Endometrium (tissue), 2 donors: Measurements from ENCODE around the gene FBXW7.

Experiments
- FAIRE-seq: peaks from 2 replicates; lab custom pipeline; 2012; peaks lifted over from hg19 to GRCh38; lab: Jason Lieb, UNC
- donor health status: control.
- donor health status: control.

FBXW7 gene

DNA sequence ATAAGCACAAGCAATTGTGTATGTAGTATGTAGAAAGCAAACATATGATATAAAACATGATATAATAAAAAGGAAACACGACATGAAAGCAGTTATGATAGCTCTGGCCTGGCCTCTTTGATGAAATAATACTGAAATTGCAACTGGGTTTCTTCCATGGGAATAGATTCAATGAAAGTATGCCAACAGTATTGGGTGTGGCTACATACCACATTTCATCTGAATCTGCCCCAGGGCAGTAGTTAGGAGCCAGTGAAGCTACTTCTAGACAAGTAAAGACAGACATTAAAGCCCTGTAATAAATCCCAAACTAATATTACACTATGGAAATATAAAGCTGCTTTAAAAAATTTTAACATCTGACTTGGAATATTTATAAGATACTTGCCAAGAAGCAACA is 207.3 kb downstream of the FBXW7 start:
- FAIRE-seq: no peak

DNA sequence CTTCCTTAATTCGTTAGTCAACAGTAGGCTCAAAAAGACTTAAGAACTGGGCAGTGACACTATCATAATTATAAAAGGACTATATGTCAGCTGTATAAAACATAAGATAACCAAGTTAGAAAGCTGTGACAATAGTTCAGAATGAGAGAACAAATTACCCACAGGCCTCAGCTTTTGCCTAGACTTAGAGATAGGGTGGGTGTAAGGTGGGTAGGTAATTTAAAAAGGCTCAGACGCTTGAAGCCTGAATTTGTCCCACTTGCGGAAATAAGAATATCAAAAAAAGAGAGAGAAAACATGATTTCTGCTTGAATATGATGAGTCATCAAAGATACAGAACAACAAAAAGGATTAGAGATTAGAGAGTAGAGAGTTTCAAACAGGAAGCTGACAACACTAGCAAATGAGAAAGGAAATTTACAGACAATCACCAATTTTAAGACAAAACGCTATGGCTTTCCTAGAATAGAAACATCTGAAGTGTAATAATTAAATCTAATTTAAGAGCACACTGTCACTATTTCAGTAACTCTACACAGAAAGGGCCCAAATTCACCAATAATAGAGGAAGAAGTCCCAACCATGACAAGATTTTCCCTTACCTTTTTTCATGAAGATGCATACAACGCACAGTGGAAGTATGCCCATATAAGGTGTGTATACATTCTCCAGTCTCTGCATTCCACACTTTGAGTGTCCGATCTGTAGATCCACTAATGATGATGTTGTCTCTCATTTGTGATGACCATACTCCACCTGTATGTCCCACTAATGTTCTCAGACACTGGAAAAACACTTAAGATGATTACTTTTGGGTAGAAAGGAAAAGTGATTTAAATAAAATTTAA is 208.1 kb downstream of the FBXW7 start:
- no peak for FAIRE-seq

DNA sequence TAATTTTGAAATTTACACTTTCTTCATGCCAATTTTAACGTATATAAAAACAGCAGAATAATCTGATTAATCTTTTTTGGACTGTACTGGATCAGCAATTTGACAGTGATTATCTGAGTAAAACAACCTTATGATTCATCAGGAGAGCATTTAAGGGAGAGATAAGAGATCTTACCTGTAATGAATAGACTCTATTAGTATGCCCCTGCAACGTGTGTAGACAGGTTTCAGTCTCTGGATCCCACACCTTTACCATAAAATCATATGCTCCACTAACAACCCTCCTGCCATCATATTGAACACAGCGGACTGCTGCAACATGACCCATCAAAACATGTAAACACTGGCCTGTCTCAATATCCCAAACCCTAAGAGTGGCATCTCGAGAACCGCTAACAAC is 210.1 kb downstream of the FBXW7 start:
- no peak for FAIRE-seq

DNA sequence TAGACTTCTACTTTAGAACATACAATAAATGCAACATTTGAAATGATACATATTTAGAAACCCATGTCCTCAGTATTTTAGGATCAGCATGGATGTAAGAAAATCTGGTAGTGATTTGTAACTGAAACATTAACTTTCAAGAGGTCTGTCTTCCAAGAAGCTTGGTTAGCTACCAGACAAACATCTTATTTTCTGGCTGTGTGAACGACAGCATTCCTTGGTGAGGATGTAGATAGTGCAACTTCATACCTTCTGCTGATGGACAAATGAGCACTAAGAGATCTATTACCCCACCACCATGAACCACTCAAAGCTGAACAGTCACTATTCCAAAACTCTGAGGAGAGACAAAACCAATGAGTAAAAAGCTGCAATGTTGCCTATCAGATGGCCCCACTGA is 212.7 kb downstream of the FBXW7 start:
- no peak for FAIRE-seq

DNA sequence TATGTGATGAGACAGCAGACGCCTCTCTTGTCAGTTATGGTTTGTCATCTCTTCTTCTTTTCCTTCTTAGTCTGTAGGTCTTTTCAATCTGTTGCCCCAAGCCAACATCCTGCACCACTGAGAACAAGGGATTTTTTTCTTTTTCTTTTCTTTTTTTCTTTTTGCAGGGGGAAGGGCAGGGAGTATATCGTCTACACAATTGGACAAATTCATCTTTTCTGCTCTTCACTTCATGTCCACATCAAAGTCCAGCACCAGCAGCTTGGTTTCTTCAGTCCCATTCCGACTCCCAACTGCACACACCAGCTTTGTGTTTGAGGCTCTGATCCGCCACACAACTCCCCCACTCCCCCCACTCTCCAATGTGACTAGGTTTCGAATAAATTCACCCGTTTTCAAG is 213.2 kb downstream of the FBXW7 start:
- no peak for FAIRE-seq

DNA sequence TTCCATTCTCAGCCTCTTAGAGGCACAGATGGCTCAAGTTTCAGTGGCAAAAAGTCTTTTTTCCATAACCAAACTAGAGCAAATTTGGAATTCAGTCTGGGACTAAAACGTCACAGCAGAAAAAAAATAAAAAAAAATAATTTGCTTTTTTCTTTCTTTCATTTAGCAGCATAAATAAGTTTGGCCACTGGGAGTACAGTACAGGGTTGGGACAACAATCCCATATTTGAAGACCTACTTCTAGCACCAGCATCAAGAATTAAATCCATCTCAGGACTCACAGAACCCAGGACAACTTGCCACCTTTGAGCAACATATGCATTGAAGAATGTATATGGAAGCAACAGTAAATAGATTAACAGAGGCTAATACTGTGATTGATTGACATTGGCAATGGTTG is 214.0 kb downstream of the FBXW7 start:
- FAIRE-seq: no peak

DNA sequence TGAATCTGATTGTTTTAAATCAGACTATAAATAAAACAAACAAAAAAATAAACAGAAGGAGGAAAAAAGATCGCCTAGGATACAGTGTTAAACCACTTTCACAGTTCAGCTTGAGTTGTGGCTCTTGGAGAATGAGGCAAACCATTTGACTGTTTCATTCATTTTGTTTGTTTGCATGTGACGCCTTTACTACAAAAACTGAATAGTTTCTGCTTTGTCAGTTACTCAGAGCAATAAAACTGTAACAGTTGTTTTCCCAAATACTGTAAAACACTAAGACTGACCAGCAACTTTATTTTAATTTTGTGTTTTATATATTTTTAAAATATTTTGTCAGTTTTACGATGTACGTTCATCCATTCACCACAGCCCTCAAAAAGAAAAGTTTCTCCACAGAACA is 214.5 kb downstream of the FBXW7 start:
- peak; percentile 100 for FAIRE-seq

DNA sequence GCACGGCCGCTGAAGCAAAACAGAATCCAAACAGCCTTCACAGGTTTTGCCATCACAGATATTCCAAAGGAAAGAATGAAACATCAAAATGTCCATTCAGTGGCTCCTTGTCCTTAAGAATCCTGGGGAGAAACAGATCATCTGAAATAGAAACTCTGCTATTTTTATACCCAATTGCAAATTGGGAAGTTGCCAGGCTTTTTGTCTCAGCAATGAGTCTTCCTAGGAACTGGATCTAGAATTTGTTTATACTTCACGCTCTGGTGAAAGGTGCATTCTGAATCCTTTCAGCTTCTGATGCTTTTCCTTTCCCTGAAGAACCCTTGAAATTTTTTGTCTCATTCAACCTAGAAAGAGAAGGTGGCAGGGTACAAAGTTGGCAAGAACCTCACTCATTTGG is 218.9 kb downstream of the FBXW7 start:
- no peak for FAIRE-seq

DNA sequence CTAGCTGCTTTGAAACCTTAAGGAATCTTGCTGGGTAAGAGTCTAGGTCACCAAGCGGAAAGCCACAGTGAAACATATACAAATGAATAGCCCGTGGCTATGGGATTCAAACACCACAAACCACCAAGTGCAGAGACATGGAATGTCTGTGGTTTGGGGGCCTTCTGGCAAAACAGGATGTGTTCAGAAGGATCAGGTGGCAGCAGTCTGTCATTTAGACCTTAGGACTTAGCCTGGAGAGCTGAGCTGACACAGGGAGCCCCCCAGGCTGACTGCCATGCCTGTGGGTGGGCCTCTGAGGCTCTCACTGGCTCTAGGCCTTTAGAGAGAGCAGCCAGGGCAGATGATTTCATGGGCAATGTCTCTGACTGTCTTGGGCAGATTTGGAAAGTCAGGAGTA is 225.6 kb downstream of the FBXW7 start:
- no peak for FAIRE-seq

DNA sequence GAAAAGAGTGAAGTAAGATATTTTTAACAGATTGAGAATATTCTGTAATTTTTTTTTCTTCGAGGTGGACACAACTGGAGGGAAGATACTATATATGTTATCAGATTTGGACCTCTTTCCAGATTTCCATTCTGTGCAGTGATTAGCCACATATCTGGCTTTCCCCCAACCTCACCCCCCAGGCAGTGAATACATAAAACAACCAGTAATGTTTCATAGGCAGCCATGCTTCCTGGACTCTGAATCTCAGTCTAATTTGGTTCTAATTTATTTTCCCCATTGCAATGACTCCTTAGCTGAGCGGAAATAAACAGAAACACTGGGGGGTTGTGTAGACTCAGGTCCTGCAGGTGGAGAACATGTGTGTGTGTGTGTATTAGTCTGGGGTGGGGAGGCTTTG is 226.5 kb downstream of the FBXW7 start:
- no peak for FAIRE-seq

DNA sequence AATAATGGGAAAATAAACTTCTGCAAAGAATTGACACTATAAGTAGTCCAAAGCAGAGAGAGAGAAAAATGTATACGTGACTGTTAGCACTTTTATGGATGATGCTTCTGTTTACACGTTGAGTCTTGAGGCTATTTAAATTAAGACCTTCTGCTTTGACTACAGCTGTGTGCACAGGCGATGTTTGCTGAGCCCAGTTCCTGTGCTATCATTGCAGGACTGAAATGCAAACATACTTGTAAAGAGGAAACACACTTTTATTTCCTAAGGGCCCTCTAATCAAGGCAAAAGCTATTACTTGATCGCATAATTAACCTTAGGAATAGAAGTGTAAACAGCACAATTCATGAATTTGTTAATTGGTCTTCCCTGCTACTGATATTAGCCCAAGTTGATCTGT is 226.9 kb downstream of the FBXW7 start:
- FAIRE-seq: no peak

DNA sequence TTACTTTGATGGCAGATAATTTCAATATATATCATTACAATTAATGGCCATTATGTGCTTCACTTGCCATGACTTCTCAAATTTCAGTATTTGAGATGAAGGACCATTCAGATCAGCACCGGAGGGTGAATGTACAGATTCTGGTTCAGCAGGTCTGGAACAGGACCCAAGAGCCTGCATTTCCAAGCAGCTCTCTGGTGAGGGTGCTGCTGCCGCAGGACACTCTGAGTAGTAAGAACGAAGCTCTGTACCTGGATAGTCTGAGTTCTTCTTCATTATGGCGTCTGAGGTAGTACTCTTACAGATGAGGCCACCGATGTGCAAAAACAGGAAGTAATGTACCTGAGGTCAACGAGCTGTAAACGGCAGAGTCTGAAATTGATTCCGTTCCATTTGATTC is 228.2 kb downstream of the FBXW7 start:
- no peak for FAIRE-seq

DNA sequence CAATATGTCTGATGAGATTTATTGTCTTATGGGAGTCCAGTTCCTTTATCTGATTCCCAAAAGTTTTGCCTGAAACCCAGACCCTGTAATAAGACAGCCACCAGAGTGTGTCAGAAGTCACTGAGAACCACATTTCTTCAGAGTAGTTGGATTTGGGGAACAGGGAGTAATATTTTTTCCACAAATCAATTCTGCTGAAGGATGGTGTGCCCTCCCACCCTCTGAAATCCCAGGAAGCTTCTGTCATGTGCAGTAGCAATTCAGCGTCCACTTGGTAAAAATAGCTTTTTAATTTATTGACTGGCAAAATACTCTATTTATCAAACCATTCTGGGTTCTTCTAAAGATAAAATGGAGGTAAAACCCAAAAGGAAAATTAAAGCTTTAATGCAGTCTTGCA is 229.4 kb downstream of the FBXW7 start:
- FAIRE-seq: no peak

DNA sequence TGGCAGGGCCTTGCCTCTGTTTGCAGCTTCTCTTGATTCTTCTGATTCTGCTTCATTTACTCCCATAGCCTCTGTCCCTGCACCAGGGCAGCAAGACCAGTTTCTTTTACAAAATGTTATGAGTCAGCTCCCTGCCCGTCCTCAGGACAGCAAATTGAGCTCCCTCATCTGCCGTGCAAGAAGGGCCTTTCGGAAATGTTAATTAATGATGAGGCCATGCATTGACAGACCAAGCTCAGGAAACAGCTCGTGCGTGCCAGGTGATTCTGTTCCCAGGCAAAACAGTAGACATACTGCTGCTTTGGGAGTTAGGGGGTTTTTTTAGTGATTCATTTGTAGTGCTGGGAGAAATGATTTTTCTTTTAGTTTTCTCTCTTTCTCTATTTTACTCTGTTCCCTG is 231.7 kb downstream of the FBXW7 start:
- FAIRE-seq: no peak

DNA sequence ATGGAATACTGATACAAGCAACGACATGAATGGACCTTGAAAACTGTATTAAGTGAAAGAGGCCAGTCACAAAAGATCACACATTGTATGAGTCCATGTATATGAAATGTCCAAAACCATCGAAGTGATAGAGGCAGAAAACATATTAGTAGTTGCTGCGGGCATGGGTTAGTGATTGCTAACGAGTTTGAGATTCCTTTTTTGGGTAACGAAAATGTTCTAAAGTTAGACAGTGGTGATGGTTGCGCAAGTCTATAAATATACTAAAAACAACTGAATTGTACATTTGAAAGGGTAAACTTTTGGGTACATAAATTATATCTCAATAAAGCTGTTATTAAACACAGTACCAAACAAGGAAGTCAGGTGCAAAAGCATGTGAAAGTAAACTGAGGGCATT is 234.5 kb downstream of the FBXW7 start:
- no peak for FAIRE-seq

DNA sequence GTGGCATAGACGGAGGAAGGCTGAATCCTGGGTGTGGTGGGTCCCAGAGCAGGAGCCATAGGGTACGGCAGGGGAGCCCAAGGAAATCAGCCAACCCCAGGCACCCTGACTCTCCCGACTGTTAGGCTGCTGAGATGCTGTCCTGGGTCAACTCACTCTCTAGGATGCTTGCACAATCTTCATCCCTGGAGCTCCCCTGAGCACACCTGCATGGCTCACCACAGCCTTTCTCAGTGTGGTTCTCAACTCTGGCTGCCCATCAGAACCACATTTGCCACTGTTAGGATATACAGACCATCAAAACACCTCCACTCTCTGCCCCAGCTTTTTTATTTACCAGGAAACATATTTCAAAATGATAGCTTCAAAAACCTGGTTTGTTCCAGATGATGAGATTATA is 236.3 kb downstream of the FBXW7 start:
- FAIRE-seq: no peak

DNA sequence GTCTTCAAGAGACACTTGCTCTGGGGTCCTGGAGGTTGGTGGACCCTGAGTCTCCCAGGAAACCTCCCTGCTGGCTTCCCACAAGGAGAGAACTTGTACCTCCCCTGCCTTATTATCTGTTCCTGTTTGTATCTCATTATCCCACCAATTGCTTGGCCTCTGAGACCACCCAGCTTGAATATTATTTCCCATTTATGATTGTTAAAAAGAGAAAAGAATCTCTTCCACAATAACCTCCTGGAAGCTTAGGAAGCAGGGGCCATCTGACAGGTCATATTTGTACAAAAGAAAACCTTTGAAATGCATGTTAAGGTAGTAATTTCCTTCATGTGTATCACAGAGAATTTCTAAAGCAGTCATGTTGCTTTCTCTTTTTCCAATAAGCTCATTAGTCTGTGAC is 239.5 kb downstream of the FBXW7 start:
- no peak for FAIRE-seq

DNA sequence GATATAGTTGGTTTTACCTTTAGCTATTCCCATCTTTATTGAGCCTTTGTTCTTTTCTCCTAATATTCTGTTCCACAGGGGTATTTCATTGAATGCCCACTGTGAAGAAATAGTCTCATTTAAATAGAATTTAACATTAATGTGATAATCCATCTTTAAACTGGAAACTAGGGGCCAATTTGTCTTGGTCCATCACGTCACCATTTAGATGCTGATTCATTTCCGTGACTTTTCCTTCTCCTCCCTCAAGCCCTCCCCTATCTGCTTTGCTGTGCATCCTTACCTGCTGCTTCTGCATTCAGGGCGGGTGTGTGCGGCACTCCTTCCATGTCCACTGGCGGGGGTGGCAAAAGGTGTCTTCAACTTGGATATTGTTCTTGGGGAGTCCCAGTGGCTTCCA is 241.1 kb downstream of the FBXW7 start:
- FAIRE-seq: no peak

DNA sequence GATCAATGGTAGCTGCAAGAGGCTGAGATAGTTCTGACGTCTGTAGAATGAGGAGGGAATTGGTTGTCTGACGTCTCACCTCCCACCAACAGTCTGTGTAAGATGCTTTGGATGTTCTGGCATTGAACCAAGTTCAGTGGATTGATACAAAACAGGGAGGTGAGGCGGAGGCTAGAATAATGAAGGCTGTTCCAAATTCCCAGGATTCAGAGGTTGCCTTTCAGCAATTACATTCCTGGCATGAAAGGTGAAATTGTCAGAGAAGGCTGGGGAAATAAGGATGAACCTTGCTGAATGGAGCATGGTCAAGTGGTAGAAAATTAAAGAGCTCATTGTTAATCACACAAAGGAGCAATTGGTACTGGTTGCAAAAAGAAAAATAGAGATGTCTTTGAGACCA is 241.6 kb downstream of the FBXW7 start:
- no peak for FAIRE-seq

DNA sequence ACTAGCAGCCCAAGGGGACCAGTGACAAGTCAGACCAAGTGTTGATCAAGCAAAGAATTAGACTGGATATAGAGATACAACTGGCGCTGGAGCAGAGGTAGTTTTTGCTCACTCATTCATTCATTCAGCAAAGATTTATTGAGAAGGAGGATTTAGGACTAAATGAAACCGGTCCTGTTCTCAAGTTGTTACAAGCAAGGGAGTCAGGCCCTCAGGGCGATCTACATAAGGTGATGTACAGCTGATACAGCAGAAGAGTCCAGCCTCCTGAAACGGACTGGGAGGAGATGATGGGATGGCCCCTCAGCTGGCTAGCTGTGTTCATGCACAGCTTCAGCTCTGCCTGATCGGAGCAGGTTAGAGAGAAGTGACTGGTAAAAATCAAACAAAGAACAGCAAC is 242.4 kb downstream of the FBXW7 start:
- FAIRE-seq: no peak

DNA sequence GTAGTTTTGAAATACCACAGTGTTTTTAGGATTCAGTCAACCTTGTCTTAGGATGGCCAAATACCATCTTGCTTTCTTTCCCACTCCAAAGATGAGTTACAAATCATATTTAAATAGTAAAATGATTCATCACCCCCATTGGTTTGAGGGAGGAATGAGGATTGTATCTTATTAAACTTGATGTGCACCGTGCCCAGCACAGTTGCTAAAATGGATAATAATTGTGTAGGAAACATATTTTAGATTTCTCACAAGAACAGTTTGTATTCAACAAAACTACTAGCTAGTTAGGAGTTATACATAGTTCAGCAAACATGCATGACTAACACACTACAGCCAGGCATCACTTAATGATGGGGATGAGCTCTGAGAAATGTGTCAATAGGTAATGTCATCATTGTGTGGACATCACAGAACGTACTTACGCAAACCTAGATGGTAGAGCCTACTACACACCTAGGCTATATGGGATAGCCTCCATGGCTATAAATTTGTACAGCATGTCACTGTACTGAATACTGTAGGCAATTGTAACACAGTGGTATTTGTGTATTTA is 245.4 kb downstream of the FBXW7 start:
- FAIRE-seq: no peak

DNA sequence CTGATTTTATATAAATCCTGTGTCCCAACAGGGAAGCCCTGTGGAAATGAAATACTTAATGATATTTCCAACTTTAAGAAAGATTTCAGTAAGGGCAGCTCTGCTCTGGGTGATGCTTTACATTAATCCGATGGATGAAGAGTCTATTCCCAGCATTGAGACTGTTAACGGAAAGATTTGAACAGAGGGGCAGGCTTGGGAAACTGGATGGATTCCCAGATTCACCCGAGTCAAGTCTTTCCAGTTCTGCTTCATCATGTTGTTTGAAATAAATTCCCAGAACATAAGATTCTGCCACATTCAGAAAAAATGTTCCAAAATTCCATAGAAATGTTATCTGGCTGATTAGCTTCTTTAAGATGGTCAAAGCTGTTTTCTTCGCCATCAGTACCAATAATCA is 246.0 kb downstream of the FBXW7 start:
- no peak for FAIRE-seq

DNA sequence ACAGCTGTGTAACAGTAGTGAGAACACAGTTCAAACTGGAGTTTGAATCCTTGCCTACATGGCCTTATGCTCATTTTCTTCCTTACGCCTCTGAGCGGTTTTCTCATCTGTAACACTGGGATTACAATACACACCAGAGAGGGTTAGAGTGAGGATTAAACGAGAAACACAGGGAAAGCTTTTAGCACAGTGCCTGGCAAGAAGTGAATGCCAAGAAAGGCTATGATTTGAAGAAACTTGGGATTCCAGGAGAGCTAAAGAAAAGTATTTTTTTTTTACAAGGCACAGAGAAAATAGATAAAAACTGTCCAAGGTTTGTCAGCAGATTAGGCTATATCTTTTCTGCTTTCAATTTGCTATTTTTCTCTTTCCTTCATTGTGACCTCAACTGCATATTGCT is 246.4 kb downstream of the FBXW7 start:
- no peak for FAIRE-seq

DNA sequence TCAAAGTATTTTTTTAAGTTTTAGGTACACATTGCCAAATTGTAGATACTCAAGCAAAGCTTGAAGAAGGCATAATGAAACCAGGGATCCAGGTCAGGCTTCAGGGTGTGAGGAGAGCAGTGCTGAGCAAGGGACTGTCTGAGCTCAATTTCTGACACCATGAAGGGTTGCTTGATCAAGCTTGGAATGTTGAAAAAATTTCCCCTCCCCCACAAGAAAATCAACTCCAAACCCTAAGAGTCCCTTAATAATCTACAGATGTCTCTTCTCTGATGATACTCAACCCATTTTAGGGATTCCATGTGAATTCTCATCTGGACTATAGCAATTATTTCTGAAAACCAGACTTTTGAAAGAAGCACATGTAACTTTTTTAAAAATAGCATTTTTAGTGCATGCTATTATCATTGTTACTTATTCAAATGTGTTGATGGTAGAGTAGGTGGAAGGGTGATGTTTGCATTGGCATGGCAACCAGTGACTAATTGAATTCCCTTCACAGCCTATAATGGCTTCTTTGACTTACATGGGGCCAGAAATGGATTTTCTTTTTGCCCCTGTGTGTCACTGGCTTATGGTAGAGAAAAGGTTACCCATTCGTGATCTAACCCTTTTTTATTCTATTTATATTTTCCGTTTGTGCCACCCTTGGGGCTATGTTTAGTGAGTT is 252.0 kb downstream of the FBXW7 start:
- no peak for FAIRE-seq
